Measurements from ENCODE around the gene FBXL13.

FBXL13 gene

GRCh38 chr7:102953406-102953805 is 121.2 kb downstream of the FBXL13 start:
- H3K36me3 ChIP-seq = no peaks in the 10 kb centered on the region
- no peaks in the 10 kb centered on the region for H3K27me3 ChIP-seq
- no peak for TF ChIP-seq CTCF (IDR thresholded peaks at IDR 0.05)
- peaks cover 0 to 18% (median 4%) of the 10 kb centered on the region in 3 donors for H3K9me3 ChIP-seq
- no peak for DNase-seq
- no peak overlapping the region for H3K4me3 ChIP-seq
- no peaks in the 10 kb centered on the region for H3K4me1 ChIP-seq
- no peak overlapping the region for H3K27ac ChIP-seq
- intact Hi-C loops (cut with DNase I; ENCODE audit: low total_unique reads) = no loop called here

GRCh38 chr7:102951839-102952238 is 122.8 kb downstream of the FBXL13 start:
- no peak for TF ChIP-seq CTCF (IDR thresholded peaks at IDR 0.05)
- H3K9me3 ChIP-seq = peaks cover 0 to 15% (median 1%) of the 10 kb centered on the region in 3 donors
- no peak overlapping the region for H3K4me3 ChIP-seq
- H3K36me3 ChIP-seq = no peaks in the 10 kb centered on the region
- DNase-seq = no peak
- peaks cover 0 to 1% (median 0%) of the 10 kb centered on the region in 4 donors for H3K4me1 ChIP-seq
- intact Hi-C loops (cut with DNase I; ENCODE audit: low total_unique reads) = no loop called here
- H3K27ac ChIP-seq = no peak overlapping the region
- no peaks in the 10 kb centered on the region for H3K27me3 ChIP-seq

GRCh38 chr7:102944241-102944640 is 130.4 kb downstream of the FBXL13 start:
- Histone ChIP-seq H3K27me3 (no peaks in the 10 kb centered on the region), H3K27ac (no peak overlapping the region), H3K36me3 (no peaks in the 10 kb centered on the region), H3K4me3 (no peak overlapping the region), H3K9me3 (no peaks in the 10 kb centered on the region), H3K4me1 (peaks cover 0 to 19% (median 3%) of the 10 kb centered on the region in 4 donors)
- intact Hi-C loops (cut with DNase I; ENCODE audit: low total_unique reads) = no loop called here
- no peak for DNase-seq
- no peak for TF ChIP-seq CTCF (IDR thresholded peaks at IDR 0.05)

GRCh38 chr7:102943423-102944169 is 131.0 kb downstream of the FBXL13 start:
- Histone ChIP-seq H3K4me1 (peaks cover 0 to 26% (median 8%) of the 10 kb centered on the region in 4 donors), H3K27me3 (no peaks in the 10 kb centered on the region), H3K27ac (no peak overlapping the region), H3K9me3 (no peaks in the 10 kb centered on the region), H3K4me3 (no peak overlapping the region), H3K36me3 (no peaks in the 10 kb centered on the region)
- DNase-seq = no peak
- no peak for TF ChIP-seq CTCF (IDR thresholded peaks at IDR 0.05)
- intact Hi-C loops (cut with DNase I; ENCODE audit: low total_unique reads) = no loop called here

- Histone ChIP-seq H3K27ac (peak overlapping the region in 1 of 2 donors; percentile 7), H3K36me3 (no peaks in the 10 kb centered on the region)
Measured at GRCh38 chr7:102942868-102943267, 131.7 kb downstream of the FBXL13 start.

More at GRCh38 chr7:102942868-102943267, 131.7 kb downstream of the FBXL13 start:
- no peak overlapping the region for H3K4me3 ChIP-seq
- peaks cover 0 to 33% (median 8%) of the 10 kb centered on the region in 4 donors for H3K4me1 ChIP-seq
- TF ChIP-seq CTCF (IDR thresholded peaks at IDR 0.05) = no peak
- DNase-seq = no peak
- intact Hi-C loops (cut with DNase I; ENCODE audit: low total_unique reads) = no loop called here
- H3K9me3 ChIP-seq = no peaks in the 10 kb centered on the region
- H3K27me3 ChIP-seq = no peaks in the 10 kb centered on the region
